ENCODE data around the gene GLP2R.
A peak's percentile ranks its signal among the peaks of the same experiment; 100 is the strongest.

The GLP2R gene

DNA sequence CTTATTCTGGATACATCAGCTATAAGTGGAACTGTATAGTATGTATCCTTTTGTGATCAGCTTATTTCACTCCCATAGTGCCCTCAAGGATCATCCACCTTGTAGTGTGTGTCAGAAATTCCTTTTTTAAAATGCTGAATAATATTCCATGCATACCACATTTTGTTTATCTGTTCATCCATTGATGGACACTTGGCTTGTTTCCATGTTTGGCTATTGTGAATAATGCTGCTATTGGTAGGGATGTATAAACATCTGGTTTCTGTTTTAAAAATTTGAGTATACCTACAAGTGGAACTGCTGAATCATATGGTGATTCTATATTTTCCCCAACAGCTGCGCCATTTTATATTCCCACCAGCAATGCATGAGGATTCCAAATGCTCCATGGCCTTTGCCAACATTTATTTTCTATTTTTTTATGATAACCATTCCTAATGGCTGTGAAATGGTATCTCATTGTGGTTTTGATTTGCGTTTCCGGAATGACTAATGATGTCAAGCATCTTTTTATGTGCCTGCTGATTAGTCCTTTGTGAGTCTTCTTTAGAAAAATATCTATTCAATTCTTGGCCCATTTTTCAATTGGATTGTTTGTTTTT, 67.8 kb downstream of the GLP2R start:
- no peak overlapping the region for H3K4me3 ChIP-seq
- no peak overlapping the region for H3K27ac ChIP-seq

DNA sequence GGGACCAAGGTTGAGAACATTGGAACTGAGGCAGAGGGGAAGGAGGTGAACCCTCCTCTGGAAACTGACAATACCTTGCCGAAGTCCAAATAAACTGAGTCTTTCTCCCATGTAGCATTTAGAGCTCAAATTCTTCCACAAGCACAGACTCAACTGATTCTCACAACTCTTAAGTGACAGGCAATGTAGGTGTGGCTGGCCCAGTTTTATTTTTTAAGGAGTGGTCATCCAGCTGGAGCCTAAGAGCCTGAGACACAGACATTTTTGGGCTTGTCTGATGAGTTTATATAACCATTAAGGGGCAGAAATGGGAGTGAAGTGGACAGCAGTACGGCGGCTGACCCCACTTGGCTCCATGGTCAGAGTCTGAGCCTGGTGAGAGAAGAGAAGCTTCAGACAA, 68.5 kb downstream of the GLP2R start:
- Histone ChIP-seq H3K27ac (no peak overlapping the region), H3K4me3 (no peak overlapping the region)

DNA sequence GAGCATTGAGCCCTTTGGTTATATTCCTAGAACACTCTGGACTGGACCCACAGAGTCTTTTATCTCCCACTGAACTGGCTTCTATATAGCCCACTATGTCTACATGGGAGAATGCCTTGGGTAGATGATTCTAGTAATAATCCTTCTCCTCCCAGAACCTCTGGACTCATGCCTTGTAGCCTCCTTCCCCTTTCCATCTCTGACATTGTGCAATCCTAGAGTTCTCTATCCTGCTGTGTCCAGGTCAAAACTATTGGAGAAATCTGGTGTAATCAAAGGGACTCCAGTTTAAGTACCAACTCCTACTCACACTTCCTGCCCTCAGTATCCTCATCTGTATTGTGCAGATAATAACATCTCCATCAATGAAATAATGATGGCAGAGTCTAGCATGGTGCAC, 70.2 kb downstream of the GLP2R start:
- Histone ChIP-seq H3K4me3 (no peak overlapping the region), H3K27ac (no peak overlapping the region)

DNA sequence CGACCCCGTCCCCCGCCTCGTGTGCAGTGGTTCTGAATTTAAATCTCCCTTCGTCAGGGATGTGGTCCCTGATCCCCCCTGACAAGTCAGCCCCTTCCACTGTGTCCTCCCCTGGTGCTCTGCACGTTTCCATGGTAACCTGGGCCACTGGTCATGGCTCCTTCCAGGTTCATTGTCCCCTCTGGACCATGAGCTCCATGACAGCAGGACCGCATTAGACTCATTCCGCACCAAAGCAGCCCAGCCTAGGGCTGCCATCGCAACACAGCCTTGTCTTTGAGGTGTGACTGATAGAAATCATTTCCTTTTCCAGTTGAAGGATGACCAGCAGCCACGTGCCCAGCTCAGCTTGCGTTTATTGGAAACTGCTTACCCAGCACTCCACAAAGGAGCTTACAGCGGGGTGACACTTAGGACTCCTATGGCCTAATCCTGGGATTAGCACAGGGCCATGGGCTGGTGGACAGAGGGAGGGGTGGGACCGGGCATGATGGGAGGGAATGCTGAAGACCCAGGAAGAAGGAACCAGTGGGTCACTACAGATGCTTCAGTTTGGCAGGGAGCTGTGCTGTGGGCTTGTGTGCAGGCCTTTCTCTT, 71.7 kb downstream of the GLP2R start:
- H3K4me3 ChIP-seq = no peak overlapping the region
- no peak overlapping the region for H3K27ac ChIP-seq

DNA sequence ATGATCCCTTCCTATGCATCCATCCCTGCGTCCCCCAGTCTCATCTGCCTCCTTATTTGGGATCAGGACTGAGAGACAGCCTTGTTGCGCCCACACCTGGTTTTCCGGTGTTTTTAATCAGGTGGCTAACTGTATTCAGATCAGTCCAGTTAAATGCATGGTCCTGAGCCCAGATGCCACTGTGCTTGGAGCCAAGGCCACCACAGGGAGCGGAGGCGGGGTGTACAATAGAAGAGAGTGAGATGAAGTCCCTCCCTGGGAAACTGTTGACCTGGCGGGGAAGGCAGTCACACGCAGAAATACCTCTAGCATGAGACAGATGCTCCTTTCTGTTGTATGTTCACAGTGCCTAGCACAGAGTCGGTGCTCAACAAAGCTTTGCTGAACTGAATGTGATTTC, 73.1 kb downstream of the GLP2R start:
- H3K4me3 ChIP-seq = no peak overlapping the region

DNA sequence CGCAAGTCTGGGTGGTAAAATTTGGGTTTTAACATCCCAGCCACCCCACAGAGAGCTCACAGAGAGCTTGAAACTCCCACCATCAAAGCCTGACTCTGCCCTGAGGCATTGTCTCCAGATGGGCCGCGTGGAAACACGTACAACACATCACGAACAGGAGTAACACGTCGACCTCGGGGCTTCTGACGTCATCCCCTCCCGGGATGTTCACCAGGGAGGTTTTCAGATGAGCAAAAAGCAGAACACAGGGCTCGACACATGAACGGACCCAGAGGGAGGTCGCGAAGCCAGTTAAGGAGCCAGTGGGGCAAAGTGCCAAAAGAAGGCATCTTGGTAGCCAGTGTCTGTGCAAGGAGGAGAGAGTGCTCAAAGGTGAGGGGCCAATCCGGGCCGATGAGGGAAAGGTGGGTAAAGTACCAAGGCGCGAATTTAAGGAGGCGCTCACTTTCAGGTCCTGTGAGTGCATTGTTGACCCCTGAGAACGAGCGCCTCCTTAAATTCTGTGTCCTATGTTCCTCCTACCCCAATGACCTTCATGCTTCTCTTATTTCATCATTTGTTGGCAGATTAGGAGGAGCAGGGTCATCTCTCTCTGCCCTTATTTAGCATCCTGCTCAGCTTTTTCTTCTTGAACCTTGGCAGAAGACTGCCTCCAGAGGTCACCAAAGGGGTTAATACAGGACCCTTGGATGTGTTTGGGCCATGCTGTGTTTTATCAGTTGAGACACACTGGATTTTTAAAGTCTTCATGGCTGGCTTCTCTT, 73.7 kb downstream of the GLP2R start:
- no peak overlapping the region for H3K4me3 ChIP-seq
- H3K27ac ChIP-seq = peak overlapping the region in 3 of 21 experiments; percentile 70 to 77 (median 71)

More for the DNA sequence above, 73.1 kb downstream of the GLP2R start:
- H3K27ac ChIP-seq = no peak overlapping the region

DNA sequence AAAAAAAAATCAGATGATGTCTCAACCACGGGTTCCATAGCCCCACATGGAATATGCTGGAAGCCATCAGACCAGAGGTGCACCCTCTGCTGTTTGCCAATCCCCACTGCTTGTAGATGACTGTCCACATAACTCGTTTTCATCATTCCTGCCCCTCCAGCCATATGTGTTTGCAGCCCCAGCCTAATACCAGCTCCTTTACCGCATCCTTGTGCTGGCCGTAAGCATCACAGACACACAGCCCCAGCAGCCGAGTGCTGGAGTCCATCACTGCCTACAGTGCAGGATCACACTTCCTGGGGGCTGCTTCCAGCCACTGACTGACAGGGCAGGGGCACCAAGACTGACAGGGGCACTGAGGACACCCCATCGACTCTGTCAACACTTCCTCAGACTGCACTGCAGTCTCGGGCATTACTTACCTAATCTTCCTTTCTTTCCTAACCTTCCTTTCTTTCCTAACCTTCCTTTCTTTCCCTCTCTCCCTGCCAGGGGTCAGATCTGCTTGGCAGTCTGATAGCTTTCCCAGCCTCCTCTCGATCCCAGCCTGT, 74.4 kb downstream of the GLP2R start:
- H3K27ac ChIP-seq = peak overlapping the region in 7 of 21 experiments; percentile 40 to 77 (median 67)
- H3K4me3 ChIP-seq = no peak overlapping the region

DNA sequence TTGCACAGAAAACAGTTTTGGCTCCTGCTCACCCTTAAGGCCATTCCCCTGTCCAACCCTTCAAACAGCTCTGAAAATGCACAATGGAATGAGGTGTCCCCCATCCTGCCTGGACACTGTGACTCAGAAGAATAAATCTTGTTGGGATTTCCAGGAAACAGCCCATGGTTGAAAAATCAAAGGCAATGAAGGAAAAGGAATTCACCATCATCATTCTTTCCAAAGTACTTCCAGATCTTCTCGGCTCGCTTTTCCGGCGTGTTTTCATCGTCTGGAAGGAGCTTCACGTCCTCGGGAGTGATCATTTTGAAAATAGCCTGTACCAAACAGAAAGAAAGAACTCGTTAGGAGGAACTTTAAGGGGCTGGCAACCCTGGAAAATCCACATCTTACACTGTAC, 75.1 kb downstream of the GLP2R start:
- H3K27ac ChIP-seq = peak overlapping the region in 11 of 21 experiments; percentile 1 to 90 (median 41)
- no peak overlapping the region for H3K4me3 ChIP-seq

DNA sequence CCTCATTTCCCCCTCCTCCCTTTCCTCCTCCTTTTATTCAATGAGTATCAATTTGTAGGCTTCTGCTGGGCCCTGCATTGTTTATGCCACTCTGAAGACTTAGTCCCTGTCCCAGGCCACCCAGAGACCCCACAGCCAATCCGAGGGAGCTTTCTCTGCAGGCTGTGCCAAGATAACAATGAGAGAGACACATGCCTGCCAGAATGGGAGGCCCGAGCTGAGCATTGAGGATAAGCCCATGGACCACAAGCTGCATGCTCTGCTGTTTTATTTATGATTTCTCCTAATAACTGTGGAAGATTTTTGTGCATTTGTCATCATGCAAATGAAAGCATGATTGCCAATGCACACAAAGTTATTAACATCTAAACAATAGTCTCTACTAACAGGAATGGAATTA, 76.4 kb downstream of the GLP2R start:
- H3K27ac ChIP-seq = peak overlapping the region in 5 of 21 experiments; percentile 26 to 90 (median 76)
- H3K4me3 ChIP-seq = no peak overlapping the region

DNA sequence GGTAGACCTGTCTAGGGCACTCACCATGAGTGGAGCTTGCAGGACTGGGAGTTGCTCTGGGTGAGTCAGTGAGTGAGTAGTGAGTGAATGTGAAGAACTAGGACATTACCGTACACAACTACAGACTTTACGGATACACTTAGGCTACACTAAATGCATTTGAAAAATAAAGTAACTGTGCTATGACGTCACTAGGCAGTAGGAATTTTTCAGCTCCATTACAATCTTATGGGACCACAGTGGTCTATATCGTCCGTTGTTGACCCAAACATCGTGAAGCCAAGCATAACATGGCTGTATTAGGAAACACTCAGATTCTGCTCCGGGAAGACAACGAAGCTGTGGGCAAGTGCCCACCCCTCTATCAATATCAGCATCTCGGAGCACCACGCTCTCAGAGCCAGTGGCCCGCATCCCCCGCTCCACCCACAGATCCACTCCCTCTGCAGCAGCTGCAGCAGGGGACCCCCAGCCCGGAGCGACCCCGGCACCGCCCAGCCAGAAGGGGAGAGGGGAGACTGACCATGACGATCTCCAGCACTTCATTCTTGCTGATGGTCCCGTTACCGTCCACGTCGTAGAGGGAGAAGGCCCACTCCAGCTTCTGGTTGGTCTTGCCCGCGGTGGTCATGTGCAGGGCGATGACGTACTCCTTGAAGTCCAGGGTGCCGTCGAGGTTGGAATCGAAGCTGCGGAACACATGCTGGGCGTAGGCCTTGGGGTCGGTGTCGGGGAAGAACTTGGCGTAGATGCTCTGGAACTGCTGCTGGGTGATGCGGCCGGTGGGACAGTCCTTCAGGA, 78.8 kb downstream of the GLP2R start:
- no peak overlapping the region for H3K27ac ChIP-seq
- H3K4me3 ChIP-seq = no peak overlapping the region

DNA sequence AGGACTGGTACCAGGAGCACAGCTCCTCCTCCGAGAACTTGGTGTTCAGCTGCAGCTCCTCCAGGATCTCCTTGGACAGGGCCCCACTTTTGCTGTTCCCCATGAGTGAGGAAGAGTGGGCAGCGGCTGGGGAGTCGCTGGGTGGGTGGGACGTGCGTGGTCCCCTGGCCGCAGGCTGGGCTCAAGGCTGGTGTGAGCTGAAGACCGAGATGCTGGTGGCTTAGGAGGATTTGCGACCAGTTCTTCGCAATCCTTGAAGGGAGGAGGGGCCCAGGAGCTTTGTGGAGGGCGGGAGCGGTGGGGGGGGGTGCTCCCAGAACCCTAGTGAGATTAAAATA, 79.3 kb downstream of the GLP2R start, which contains the start of gene RCVRN:
Gene RCVRN (minus strand): TSS at position 194 of the 338 bp plus-strand sequence. CDS start 91 bp downstream, at position 103.
- H3K4me3 ChIP-seq = no peak within 1 kb of the TSS
- no peak within 1 kb of the TSS for H3K27ac ChIP-seq

DNA sequence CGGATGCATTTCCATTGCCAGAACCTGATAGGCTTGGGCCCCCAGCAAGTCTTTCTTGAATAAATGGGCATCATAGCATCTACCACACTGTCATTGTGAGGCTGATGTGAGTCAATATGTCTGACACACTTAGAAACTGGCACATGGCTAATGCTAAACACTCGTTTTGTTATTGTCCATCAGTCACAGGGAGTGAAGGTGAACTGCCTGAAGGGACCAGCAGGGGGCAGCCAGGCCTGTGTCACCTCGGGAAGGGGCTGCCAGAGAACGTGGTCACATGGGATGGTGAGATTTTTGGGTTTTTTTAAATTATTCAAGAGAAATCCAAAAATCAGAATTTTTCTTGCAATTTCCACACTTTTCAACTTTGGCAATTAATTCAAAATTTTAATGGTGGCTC, 80.2 kb downstream of the GLP2R start:
- no peak overlapping the region for H3K27ac ChIP-seq
- H3K4me3 ChIP-seq = no peak overlapping the region

DNA sequence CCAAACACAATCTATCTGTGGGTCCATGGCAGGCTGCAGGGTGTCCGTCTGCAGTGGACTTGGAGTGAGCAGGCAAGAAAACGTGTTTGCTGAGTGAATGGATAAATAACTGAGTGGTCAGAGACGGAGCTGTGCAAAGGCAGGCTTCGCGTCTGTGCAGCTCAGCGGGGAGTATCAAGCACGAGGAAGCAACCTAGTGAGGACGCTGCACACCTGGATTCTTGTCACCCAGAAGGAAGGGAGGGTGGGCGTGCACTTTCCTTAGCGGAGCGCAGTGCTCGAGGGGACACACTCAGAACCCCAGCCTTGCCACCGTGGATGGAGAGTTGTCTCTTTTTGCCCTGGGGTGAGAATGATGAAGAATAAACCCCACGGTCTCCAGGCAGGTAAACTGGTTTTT, 80.9 kb downstream of the GLP2R start:
- Histone ChIP-seq H3K4me3 (no peak overlapping the region), H3K27ac (no peak overlapping the region)

DNA sequence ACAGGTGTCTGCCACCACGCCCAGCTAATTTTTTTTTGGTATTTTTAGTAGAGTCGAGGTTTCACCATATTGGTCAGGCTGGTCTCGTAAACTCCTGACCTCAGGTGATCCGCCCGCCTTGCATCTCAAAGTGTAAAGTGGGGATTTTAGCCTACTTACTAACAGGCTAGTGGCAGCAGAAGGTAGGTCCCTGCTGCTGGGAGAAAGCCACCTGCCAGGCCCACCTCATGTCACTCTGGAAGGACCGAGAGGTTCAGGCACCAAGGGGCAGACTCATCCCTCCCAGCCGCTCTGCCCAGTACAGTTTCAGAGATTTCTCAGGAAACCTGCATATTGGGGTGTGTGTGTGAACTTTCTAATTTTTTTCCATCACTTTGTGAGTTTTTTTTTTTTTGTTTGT, 81.4 kb downstream of the GLP2R start:
- H3K4me3 ChIP-seq = no peak overlapping the region
- no peak overlapping the region for H3K27ac ChIP-seq

DNA sequence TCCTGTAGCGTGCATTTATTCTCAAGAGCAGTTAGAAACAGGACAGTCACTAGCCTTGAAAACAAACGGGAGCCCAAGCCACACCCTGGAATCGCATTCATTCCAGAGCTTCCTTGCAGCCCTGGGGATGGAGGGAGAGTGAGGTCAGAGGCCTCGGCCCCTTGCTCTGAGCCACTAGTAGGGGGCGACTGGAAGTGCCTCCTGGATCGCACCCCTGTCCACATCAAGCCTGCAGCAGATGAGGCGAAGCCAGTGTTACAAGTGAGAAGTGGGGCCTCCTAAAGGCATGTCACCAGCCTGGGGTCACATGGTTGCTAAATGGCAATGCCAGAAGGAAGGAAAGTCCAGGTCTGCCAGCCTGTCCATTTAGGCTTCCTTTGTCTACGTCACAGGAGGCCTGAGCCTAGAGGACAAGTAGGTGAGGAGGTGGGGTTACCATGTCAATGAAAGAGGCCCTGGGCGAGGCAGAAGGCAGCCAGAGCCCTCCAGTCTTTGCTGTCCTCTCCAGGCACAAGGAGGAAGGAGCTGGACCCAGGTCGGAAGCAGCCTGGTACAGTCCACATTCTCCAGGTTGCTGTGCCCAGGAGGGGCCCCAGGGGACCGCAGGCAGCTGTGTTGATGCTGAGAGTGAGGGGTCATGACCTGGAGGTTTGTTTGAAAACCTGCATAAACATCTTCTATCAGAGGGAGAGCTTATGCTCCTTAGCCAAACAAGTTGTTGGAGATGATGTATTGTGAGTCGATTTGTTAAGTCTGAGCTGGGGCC, 82.3 kb downstream of the GLP2R start:
- H3K27ac ChIP-seq = no peak overlapping the region
- no peak overlapping the region for H3K4me3 ChIP-seq

DNA sequence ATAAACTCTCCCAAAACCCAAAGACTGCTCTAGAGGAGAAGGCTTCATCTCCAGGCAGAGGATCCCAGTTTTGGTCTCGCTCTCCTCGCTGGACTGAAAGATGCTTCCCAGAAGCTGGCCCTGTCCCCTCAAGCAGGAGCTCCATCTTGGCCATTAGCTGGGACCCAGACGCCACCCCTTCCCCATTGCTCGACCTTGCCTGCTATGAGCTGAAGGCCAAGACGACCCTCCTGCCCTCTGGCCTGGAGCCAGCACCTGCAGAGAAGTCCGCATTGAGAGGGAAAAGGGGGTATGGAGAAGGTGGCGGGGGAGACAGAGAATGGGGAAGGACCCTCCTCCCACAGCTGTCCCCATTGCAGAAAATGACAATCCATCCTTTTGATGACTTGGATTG, 82.9 kb downstream of the GLP2R start:
- Histone ChIP-seq H3K4me3 (no peak overlapping the region), H3K27ac (no peak overlapping the region)

DNA sequence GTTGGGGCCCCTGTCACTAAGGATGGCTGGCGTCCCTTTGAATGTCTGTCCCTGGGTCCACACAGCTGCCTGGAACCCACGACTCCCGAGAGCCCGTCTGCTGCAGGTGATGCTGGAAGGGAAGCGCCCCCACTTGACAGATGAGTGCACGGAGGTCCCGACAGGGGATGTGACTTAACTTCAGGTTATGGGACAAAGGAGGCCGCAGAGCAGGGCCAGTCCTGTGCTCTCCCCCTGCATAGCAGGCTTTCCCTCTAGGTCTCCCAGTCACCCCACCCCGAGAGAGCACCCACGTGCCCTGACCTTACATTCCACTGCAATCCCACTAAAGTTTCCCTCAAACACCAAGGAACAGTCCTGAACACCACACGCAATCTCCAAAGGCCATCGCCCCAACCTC, 85.4 kb downstream of the GLP2R start:
- Histone ChIP-seq H3K4me3 (no peak overlapping the region), H3K27ac (no peak overlapping the region)

DNA sequence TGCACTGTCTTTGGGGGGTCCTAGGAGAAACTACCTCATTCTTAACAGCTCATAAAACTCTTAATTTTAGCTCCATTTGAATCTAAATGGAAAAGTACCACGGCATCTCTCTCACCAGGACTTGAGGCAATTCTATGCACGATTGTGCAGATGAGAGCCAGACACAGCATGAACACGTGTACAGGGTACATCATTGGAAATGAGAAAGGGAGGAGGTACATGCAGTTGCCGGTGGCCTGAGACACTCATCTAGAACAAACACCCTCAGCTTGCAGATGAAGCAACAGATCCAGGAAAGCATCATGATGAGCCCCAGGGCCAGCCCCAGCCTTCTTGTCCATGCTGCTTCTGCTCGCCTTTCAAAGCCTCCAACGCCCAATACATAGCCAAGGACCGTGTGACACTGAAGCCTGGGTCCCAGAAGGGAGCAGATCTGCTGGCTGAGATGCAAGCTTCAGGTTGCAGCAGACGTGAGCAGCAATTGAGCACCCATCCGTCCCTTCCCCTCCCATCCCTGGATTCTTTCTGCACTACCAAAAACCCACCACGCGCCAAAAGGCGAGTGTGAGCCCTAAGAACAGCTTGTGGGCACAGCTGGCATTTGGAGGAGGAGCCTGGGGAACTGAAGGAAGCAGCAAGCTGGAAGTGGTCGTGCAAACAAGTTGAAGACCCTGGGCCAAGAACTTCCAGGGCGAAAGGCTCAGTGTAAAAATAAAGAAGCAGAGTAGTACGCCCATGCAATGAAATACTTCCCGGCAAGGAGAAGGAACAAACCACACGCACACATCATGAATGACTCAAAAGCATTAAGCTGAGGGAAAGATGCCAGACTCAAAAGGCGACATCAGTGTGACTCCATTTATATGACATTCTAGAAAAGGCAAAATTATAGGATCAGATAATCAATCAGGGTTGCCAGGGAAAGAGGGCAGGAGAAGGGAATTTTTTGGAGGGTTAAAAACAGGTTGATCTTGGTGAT, 86.7 kb downstream of the GLP2R start:
- no peak overlapping the region for H3K27ac ChIP-seq
- no peak overlapping the region for H3K4me3 ChIP-seq

All from skin epidermis (tissue), 12 donors.